Epidermal melanocyte (primary cell): ENCODE data around the gene RPL4.
"Not testable (repeated sequence)": the region's sequence is repeated elsewhere in the genome, so short reads cannot be mapped to it uniquely, and the experiment has no call there.

Experiments
- DNase-seq: peaks from one replicate; pipeline ENCODE4 v3.0.0; 2011; ENCODE audit warnings: low spot score; ENCODE audit not compliant: insufficient read length

Gene RPL4

GRCh38 chr15:66491846-66492245, 12.8 kb downstream of the RPL4 start:
- DNase-seq, result no peak

DNA sequence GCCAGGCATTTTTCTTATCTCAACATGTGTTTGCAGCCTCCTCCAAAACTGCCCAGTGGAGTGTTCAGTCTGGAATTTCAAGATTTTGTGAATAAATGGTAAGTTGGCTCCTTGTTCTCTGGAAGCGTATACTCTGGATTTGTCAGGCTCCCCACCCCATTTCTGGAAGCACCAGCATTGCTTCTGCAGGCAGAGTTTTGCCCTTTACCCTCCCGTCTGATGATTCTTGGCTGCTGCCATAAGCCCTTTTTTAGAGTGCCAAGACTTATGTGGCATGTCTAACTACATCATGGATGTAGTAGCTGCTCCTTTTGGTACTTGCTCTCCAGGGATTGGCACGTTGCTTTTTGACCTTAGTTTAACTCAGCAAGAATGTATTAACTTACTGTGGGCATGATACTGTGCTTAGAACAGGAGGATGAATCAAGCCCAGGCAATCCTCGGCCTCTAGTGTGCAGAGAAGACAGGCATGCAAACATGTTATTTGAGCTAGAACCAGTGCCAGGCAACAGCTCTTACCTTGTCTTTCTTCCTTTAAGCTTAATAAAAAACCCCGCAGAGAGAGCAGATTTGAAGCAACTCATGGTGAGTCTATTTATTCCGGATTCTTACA, 15.4 kb downstream of the RPL4 start:
- DNase-seq, result no peak

GRCh38 chr15:66488525-66488924, 16.1 kb downstream of the RPL4 start:
- no peak for DNase-seq

DNA sequence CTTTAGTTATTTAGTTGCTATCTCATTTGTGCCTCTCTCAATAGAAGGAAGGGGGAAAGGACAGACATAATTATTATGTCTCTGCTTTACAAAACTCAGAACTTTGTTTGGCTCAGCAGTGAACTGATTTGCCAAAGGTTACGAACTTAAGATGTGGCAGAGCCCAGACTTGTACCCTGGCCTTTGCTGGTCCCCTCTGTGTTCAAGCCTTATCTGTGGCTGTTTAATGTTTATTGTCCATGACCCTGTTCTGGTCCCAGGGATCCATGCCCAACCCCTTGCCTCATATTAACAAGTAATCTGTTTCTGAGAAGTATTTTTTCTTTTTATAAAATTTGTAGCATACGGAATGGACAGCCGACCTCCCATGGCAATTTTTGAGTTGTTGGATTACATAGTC, 17.8 kb downstream of the RPL4 start:
- DNase-seq, result no peak

DNA sequence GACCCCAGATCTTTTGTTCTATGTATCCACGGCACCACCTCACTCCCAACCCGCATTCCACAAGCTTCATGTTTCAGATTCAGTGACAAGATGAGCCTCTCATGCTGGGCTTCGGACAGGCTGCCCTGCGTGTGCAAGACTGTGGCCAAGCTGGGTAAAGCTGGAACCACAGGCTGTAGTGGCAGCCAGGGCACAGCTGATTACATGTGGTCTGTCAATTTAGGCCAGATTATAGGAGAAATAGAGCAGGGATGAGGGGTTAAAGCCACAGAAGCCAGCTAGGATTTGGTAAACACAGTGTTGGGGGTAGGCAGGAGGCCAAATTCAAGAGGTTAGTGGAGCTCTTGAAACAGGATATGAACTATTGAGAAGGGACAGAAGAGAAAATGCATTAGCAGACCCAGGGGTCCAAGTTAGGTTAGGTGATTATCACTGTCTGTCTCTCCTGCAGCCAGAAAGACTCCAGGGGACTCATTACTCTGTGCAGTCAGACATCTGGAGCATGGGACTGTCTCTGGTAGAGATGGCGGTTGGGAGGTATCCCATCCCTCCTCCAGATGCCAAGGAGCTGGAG, 20.0 kb downstream of the RPL4 start:
- no peak for DNase-seq

GRCh38 chr15:66483131-66483566, 21.5 kb downstream of the RPL4 start:
- no peak for DNase-seq

GRCh38 chr15:66482539-66482938, 22.1 kb downstream of the RPL4 start:
- no peak for DNase-seq

GRCh38 chr15:66481107-66481856, 23.4 kb downstream of the RPL4 start:
- DNase-seq, result no peak

DNA sequence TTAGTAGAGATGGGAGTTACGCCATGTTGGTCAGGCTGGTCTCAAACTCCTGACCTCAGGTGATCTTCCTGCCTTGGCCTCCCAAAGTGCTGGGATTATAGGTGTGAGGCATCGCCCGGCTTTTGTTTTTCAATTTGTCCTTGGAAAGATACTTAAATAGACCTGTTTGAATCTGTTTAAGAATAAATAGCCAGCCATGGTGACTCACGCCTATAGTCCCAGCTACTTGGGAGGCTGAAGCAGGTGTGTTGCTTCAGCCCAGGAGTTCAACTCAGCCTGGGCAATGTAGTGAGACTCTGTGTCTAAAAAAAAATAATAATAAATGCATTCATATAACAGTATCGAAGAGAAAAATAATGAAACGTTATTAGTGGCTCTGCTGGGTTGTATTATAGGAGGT, 24.4 kb downstream of the RPL4 start:
- no peak for DNase-seq

DNA sequence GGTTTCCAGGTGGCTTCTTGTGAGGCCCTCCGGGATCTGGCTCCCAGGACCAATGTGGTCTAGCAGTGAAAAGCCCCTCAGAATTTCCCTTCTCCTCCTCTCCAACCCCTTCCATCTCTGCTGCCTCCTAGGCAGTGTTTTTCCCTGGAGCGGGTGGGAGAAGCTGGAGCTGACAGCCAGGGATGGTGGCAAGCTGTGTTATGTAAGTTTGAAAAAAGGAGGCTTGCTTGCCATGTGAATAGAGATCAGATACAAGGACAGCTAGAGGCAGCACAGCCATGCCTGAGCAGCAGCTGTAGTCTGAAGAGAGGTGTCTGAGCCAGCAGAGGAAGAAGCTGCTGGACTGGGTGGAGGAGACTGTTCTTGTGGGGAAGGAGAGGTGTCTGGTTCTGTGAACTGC, 27.6 kb downstream of the RPL4 start:
- no peak for DNase-seq

DNA sequence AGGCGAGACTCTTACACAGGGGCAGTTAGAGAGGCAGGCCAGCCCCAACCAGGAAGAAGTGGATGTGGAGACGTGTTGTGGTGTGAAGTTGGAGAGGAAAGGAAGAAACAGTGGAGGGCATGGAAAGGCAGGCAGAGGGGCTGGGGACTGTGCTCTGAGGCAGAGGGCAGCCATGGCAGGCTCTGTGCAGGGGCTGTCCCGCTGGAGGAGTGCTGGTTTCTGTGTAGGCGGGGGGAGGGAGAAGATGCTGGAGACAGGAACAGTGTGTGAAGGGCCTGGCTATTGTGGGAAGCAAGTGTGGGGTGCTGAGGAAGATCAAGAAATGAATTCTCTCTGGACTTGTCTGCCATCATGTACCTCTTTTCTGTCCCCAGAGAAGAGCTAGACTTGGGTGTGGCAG, 28.1 kb downstream of the RPL4 start:
- no peak for DNase-seq

DNA sequence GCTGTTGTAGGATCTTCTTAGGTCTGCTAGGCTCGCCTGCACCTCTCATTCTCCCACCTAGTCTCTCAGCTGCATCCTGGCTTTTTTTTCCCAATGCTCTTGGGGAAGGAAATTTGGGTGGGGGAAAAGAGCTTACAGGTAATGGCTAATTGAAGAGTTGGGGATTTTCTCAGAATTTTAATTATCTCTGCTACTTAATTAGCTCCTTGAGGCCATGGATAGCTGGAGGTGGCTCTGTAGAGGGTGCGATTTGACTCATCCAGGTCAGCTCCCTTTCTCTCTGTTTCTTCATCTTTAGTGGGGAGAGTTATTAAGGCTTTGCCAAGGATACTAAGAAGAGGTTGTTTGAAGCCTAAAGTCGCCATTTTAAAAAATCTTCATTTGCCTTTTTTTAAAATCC, 29.7 kb downstream of the RPL4 start:
- no peak for DNase-seq

DNA sequence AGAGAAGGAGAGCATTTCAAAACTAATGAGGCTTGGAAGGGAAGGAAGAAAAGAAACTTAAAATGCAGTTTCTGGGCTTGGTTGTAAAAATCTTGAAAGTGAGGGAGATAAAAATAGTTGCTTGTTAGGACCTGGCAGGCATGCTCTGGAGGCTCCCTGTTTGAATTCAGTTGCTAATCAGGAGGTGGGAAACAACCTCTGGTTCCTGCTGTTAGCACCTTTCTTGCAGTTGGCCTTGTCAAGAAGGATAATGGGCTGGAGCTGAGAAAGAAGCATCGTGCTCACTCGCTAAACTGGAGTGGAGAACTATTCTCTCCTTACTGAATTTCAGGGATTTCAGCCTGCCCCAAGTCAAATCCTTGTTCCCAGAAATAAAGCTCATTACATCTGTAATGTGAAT, 30.5 kb downstream of the RPL4 start:
- DNase-seq, result no peak

GRCh38 chr15:66472176-66472999, 32.3 kb downstream of the RPL4 start:
- no peak for DNase-seq

DNA sequence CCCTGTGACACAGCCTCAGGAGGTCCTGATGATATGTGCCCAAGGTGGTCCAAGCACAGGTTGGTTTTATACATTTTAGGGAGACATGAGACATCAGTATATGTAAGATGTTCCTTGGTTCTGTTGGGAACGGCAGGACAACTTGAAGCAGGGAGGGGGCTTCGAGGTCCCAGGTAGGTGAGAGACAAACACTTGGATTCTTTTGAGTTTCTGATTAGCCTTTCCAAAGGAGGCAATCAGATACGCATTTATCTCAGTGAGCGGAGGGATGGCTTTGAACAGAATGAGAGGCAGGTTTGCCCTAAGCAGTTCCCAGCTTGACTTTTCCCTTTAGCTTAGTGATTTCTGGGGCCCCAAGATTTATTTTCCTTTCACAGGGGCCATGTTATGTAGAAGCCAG, 33.8 kb downstream of the RPL4 start:
- DNase-seq, result not testable (repeated sequence)

GRCh38 chr15:66467162-66468040, 37.3 kb downstream of the RPL4 start:
- not testable (repeated sequence) for DNase-seq

GRCh38 chr15:66465294-66465693, 39.4 kb downstream of the RPL4 start:
- not testable (repeated sequence) for DNase-seq

DNA sequence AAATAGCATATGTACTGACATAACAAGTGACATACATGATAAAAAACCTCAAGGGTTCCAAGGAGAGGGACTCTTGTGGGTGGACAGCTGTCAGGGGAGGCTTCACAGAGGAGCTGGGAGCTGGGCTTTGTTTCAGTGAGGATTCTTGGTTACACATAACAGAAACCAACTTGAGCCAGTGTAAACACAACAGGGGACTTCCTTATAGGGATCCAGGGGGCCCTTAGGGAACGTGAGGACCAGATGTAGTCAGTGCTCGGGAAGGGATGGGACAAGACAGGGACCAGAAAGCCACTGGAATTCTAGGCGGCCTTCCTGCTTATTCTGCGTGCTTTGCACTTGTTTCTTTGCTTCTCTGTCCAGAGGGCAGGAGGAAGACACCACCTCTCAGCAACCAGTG, 42.0 kb downstream of the RPL4 start:
- no peak for DNase-seq

DNA sequence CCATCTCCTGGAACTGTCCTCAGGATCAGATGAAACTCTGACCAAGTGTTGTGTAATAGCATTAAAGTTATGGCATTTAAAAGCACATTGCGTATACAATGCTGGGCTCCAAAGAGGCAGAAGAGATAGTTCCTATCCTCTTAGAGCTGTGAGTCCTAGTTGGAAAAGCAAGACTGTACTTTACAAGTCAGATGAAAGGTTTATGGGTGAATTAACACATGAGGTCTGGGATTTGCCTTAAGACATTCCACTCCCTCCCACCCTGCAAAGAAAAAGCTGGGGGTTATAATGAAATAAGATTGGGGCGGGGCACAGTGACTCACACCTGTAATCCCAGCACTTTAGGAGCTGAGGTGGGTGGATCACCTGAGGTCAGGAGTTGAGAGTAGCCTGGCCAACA, 42.7 kb downstream of the RPL4 start:
- DNase-seq, result no peak

DNA sequence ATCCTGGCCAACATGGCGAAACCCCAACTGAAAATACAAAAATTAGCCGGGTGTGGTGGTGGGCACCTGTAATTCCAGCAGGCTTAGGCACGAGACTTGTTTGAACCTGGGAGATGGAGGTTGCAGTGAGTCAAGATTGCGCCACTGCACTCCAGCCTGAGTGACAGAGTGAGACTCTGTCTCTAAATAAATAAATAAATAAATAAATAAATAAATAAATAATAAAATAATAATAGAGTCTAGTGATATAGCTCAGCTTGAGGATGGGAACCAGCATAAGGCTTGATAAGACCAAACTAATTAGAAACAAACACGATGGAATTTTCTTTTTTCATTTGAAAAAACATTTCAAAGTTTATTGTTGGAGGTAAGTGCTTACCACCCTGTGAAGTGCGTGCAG, 43.4 kb downstream of the RPL4 start:
- not testable (repeated sequence) for DNase-seq
